ENCODE measurements around the gene MRPL42.

DNA sequence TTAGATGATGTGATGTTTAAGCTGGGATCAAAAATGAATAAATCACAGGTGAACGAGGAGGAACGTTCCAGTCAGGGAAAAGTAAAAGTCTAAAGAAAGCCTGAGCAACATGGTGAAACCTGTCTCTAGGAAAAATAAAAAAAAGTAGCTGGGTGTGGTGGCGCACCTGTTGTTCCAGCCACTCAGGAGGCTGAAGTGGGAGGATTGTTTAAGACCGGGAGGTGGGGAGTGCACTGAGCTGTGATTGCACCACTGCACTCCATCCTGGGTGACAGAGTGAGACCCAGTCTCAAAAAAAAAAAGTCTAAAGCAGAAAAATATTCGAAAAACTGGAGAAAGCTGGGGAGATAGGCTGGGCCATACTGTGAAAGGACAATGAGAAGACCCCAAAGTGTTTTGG is 66.0 kb downstream of the MRPL42 start:
- TF ChIP-seq EZH2 (IDR thresholded peaks at IDR 0.05; ENCODE audit: low read length, missing control alignments) = no peak
- TF ChIP-seq, protein P1, sequence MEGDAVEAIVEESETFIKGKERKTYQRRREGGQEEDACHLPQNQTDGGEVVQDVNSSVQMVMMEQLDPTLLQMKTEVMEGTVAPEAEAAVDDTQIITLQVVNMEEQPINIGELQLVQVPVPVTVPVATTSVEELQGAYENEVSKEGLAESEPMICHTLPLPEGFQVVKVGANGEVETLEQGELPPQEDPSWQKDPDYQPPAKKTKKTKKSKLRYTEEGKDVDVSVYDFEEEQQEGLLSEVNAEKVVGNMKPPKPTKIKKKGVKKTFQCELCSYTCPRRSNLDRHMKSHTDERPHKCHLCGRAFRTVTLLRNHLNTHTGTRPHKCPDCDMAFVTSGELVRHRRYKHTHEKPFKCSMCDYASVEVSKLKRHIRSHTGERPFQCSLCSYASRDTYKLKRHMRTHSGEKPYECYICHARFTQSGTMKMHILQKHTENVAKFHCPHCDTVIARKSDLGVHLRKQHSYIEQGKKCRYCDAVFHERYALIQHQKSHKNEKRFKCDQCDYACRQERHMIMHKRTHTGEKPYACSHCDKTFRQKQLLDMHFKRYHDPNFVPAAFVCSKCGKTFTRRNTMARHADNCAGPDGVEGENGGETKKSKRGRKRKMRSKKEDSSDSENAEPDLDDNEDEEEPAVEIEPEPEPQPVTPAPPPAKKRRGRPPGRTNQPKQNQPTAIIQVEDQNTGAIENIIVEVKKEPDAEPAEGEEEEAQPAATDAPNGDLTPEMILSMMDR (conservative IDR thresholded peaks at IDR 0.05 in 1 of 2, IDR thresholded peaks at IDR 0.05 in 1 of 2; ENCODE audit: low read depth in 1 of 2, low read length in 2 of 2) = no peak

Data from fibroblast of lung (primary cell).